ENCODE results near the gene ERV3-1. TPM values are rescaled to one million over a fixed set of nuclear protein-coding genes. Genes with fewer than 3 reads are reported as not detected.
"Not testable (repeated sequence)": the region's sequence is repeated elsewhere in the genome, so short reads cannot be mapped to it uniquely, and the experiment has no call there.

Gene ERV3-1
- total RNA-seq, 1 donor from 2014 or later: 10.6 TPM

DNA sequence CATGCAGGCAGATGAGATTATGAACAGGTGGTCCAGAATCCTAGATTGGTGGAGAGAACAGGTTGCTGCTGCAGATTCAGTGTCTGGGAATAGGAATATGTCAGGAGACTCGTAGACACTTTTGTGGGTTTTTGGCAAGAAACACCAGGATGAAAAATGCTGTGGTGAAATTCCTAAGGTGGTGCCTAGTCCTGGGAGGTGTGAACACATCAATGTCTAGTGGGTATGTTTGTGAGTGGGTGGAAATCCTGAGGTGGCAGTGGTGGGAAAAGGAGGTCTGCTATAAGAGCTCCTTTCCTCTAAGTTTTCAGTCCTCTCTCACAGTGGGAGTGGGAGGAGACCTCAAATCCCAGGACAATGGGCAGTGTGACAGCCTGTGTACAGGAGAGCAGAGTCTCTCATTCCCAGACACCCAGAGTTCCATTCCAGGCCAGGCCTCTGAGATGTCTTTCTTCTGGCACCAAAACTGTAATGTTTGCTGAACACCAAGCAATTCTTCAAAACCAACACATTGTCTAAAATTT, 5.1 kb downstream of the ERV3-1 start:
- no peak for DNase-seq (ENCODE audit: low spot score)

DNA sequence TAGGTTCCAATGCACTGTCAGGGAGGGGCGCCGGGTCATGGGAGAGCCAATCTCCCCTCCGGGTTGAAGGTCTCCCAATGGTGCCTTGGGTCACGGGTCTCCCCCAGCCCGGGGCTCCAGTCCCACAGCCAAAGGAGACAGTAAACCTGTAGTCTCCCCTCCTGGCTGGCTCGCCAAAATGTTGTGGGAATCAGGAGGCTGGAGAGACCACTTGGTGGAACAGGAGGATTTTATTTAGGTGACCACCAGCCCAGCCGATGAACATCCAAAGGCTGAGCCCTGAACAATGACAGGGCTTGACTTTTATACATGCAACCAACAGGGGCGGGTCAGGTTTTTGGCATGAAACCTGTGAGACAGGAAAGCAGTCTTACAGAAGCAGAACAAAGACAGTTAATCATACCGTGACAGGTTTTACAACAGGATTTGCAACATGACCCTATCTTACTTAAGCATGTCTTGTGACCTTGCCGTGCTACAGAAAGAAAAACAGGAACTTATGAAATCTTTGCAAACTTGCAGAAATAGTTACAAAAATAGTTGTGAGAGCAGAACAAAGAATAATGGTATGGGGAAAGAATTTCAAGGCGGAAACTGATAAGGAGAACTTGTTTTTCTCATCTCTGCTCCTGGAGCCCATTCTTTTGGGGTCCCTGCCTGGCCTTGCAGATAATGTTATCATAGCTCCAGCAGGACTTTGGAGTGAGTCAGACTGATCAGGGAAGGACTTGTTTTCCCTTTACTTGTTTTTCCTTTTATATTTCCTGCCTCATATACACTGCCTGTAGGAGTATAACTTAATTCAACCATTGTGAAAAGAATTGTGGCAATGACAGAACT, 7.1 kb downstream of the ERV3-1 start:
- peak; percentile 7 for DNase-seq (ENCODE audit: low spot score)

DNA sequence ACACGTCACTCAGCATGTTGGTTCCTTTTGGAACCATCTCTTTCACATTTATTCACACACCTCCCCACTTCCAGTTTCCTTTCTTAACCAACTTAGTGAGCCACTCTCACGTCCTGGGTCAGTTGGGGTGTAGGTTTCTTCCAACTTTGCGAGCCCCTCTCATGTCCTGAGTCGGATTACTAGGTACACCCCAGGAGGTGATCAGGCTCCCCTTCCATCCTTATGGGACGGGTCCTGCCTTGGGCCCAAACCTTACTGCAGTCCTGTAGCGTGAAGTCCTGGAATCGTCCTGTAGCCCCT, 7.7 kb downstream of the ERV3-1 start:
- no peak for DNase-seq (ENCODE audit: low spot score)

DNA sequence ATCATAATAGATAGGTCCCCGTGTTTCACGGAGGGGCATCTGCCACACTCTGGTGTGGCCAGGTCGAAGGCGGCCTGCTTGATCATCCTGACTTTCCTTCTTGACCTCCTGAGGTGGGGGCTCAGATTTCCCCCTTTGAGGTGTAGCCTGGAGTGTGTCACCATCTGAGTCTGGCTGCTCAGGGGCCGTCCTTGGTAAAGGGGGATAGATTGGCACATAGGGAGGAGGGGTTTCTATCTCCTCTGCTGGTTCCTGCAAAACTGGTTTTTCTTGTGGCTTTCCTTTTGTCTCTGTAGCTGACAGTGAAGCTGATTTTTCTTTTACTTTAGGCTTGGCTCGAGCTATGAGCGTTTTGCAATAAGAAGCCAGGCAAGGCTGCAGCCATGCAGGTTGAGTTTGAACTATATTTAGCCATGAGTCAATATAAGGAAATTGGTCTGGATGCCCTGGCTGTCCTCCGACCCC, 8.5 kb downstream of the ERV3-1 start:
- DNase-seq (ENCODE audit: low spot score): peak; percentile 23

DNA sequence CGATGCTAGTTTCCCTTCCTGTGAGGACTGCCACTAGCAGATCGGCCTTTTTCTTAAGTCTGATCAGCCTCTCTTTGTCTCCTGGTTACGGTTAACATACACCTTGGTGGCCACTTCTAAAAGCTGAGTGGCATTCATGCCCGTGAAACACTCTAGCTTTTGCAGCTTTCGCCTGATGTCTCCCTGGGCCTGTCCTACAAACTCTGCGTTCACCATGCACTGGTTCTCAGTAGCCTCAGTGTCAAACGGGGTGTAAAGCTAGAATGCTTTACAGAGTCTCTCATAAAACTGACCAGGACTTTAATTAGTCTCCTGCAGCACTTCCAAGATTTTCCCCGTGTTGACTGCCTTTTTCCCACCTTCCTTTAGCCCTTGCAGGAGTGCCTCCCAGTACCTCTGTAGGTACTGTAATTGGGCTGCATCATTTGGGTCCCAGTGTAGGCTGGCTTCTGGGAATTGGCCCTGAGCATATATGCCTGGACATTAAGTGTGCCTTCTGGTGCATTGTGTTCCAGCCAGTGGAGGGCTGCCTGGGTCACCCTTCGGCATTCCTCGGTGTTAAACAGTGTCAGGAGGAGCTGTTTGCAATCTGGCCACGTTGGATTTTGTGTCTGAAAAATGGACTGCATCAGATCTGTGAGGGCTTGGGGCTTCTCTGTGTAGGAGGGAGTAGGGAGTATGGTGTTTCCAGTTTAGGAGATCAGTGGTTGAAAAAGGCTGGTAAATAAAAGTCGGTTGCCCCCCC, 9.2 kb downstream of the ERV3-1 start:
- no peak for DNase-seq (ENCODE audit: low spot score)

DNA sequence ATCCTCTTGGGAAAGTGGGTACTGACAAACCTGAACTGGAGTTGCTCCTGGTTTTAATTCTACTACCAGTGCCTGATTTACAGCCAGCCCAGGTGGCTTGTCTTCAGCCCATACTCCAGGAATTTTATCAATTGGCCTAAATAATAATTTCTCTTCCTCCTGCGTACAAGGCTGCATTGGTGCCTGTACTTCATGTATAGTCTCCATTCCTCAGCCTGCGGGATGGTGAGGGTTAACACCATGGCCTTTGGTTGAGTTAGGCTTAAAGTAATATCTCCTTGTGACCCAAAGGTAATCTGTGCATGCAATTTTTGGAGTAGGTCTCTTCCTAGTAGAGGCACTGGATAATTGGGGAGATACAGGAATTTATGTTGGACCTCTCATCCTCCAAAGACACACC, 10.2 kb downstream of the ERV3-1 start:
- DNase-seq (ENCODE audit: low spot score): no peak

DNA sequence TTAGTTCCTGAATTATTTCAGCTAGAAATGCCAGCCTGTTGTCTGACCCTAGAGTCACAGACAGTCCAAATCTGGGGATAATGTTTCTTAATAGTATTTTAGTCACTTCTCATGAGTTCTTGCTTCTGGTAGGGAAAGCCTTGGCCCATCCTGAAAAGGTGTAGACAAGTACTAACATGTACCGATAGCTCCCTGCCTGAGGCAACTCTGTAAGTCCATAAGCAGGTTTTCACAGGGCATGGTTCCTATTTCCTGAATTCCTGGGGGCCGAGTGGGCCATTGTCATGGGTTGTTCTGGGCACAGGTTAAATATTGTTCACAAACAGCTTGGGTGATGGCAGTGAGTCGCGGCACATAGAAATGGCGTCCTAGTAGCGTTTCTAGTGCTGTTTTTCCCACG, 12.6 kb downstream of the ERV3-1 start:
- DNase-seq (ENCODE audit: low spot score): no peak

DNA sequence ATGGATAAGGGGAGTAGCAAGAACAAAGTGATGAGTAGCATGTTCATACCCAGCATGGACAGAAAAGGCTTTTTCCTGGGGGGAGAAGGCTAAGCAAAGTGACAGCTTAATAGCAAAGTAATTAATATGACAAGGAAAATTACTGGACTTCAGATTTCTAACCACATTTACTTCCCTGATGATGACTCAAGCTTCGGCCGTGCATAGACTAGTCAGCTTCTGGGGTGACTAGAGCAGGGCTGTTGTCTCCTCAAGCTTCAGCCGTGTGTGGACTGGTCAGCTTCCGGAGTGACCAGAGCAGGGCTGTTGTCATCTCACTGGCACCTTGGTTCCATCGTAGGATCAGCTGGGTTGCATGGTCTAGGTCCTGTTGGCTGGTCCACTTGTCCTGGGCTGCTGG, 13.5 kb downstream of the ERV3-1 start:
- DNase-seq (ENCODE audit: low spot score): no peak

DNA sequence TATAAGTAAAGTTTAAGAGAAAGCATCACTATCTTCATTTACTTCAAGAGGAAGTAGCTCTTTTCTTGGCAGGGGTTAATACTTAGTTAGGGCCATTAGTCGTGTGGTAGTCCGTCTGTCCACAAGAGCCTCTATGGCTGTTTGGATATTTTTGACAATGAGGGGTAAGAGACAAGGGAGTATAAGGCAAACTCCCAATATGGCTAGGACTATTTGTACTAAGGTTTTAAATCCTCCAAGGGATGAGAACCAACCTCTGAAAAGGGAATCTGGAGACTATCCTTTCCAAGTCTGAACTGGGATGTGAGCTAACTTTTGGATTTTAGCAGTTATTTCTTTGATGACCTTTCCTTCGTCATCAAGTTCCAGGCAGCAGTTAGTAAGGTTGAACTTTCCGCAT, 15.6 kb downstream of the ERV3-1 start, which contains the start of gene ZNF117:
TSS of gene ZNF117 (minus strand) at position 101 of the 400 bp plus-strand sequence.
- DNase-seq (ENCODE audit: low spot score): no peak

DNA sequence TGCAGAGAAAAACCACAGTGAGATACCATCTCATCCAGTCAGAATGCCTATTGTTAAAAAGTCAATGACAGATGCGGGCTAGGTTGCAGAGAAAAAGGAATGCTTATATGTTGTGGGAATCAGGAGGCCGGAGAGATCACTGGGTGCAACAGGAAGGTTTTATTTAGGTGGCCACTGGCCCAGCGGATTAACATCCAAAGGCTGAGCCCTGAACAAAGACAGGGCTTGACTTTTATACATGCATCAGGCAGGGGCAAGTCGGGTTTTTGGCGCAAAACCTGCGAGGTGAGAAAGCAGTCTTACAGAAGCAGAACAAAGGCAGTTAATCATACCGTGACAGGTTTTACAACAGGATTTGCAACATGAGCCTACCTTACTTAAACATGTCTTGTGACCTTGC, 16.3 kb downstream of the ERV3-1 start:
- no peak for DNase-seq (ENCODE audit: low spot score)

DNA sequence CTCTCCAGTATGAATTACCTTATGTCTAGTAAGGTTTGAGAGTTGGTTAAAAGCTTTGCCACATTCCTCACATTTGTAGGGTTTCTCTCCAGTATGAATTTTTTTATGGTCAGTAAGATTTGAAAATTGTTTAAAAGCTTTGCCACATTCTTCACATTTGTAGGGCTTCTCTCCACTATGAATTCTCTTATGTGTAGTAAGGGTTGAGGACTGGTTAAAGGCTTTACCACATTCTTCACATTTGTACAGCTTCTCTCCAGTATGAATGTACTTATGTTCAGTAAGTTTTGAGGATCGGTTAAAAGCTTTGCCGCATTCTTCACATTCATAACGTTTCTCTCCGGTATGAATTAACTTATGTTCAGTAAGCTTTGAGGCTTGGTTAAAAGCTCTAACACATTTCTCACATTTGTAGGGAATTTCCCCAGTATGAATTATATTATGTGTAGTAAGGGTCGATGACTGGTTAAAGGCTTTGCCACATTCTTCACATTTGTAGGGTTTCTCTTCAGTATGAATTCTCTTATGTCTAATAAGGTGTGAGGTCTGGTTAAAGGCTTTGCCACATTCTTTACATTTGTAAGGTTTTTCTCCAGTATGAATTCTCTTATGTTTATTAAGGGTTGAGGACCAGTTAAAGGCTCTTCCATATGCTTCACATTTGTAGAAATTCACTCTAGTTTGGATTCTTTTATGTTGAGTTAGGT, 27.8 kb downstream of the ERV3-1 start:
- DNase-seq (ENCODE audit: low spot score): no peak

DNA sequence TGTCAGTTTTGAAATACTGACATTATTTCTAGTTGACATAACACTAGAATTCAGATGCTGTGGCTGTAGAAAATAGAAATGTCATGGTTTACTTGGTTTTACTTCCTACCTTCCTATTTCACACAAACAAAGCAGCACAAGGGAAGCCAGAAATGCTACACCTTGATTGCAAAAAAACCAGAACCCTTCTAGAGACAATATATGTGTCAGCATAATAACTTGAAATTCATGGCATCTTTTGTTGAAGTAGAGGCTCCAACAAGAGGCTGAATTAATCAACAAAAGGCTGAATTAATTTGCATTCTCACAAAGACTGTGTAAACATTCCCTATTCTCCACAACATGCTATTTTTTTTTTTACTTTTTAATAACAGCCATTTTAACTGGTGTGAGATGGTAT, 40.9 kb downstream of the ERV3-1 start:
- no peak for DNase-seq (ENCODE audit: low spot score)

DNA sequence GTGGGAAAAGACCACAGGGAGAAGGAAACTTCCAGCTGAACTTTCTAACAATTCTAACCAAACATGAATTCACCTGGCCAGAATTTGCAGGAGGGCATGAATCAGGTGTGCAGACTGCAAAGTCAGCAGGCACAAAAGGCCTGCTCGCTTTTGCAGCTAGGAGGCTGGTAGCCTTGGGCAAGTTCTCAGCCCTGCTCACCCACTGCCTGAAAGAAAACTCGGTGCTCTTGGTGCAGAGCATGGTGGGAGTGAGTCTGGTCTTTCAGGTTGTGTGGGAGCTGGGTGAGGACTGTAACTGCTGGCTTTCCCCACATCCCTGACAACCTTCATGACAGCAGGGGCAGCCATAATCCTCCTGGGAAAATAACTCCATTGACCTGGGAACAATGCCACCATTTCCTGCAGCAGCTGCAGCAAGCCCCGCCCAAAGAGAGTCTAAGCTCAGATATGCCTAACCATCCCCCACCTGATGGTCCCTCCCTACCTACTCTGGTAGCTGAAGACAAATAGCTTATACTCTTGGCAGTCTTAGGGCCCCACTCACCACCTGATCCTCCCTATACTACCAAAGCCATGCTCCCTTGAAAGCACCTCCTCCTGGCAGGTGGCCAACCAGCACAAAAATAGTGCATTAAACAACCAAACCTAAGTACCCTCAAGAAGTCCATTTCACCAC, 47.3 kb downstream of the ERV3-1 start:
- no peak for DNase-seq (ENCODE audit: low spot score)

DNA sequence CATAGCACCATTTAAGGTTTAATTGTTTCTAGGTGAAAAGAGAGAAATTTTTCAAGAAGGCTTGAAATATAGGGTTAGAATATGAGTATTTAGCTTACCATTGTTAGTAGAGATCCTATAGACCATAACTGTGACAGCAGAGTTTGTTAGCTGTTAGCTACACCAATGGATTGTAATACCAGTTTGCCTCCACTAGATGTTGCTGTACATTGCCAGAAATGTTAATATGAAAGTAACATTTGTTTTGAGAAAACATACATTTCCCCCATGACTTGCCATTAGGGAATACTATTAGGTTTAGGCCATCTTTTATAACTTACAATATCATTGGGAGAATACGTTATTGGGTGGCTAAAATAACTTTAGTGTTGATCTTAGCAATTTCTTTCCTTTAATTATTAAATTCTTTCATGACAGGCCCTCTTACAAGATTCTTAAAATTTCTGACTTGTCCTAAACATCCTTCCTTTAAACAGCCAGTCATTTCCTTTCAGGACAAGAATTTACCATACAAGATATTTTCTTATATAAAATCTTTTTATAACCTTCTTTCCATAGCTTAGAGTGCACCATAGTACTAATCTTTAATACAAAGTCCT, 55.1 kb downstream of the ERV3-1 start:
- peak; percentile 50 for DNase-seq (ENCODE audit: low spot score)

DNA sequence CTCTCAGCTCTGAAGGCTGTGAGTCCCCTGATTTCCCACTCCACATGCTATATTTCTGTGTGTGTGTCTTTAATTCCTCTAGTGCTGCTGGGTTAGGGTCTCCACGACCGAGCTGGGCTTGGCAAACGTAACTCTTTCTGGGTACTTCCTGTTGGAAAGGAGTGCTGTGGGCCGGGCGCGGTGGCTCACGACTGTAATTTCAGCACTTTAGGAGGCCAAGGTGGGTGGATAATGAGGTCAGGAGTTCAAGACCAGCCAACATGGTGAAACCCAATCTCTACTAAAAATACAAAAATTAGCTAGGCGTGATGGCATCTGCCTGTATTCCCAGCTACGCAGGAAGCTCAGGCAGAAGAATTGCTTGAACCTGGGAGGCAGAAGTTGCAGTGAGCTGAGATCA, 55.8 kb downstream of the ERV3-1 start:
- not testable (repeated sequence) for DNase-seq (ENCODE audit: low spot score)

DNA sequence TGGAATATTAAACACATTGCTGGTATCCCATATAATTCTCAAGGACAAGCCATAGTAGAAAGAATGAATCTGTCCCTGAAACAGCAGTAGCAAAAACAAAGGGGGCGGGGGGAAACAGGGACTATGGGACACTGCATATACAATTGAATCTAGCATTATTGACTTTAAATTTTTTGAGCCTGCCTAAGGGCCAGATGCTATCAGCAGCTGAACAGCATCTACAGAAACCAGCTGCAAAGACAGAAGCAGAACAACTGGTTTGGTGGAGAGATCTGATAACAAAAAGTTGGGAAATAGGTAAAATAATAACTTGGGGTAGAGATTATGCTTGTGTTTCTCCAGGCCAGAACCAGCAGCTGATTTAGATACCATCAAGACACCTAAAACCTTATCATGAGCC, 57.7 kb downstream of the ERV3-1 start:
- DNase-seq (ENCODE audit: low spot score): peak; percentile 13

DNA sequence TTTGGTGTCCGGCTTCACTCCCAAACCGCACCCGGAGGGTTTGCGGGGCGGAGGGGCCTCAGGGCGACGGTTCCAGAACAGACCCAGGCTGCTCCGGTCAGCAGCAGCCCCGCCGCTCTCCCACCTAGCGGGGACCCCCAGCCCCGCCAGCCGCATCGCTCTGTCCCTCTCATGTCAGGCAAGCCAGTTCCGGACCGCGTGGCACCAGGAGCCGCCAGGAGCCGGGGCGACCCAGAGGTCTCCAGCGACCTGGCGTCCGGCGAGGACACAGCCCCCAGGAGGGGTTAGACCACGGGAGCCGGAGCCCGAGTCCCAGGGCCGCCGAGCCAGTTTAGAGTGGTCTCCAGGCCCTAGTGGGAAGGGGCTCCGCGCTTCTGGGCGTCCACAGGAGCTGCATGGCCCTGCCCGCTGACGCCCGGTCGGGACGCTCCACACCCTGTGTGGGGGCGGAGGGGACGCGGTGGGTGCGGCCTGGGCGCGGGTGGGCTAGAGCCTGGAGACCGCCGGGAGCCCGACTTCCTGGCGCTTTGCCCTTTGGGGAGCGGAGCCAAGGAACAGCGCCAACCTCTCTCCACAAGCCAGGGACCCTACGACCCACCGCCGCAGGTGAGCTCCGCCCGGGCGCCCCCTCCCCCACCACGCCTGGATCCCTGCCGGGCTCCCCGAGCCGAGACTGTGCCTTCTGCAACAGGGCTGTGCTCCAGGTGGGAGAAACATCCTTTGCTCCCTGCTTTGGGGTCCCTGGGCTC, 59.1 kb downstream of the ERV3-1 start:
- DNase-seq (ENCODE audit: low spot score): no peak

DNA sequence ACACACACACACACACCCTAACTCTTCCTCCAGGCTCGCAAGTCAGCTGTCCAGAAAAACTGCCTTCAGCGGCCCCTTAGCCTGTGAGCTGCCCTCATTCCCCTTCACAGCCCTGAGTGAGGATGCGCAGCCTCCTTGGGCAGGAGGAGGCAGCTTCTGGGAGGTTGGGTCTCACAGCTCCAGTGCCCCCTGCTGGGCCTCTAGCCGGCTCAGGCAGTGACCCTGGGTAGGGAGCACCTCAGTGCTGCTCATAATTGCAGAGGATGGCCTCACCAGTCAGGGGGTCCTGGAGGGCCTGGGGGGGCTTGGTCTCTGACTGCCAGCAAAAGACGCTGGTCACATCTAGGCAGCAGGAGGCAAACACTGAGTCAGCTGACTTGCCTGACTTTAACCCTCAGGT, 59.7 kb downstream of the ERV3-1 start:
- DNase-seq (ENCODE audit: low spot score): no peak

DNA sequence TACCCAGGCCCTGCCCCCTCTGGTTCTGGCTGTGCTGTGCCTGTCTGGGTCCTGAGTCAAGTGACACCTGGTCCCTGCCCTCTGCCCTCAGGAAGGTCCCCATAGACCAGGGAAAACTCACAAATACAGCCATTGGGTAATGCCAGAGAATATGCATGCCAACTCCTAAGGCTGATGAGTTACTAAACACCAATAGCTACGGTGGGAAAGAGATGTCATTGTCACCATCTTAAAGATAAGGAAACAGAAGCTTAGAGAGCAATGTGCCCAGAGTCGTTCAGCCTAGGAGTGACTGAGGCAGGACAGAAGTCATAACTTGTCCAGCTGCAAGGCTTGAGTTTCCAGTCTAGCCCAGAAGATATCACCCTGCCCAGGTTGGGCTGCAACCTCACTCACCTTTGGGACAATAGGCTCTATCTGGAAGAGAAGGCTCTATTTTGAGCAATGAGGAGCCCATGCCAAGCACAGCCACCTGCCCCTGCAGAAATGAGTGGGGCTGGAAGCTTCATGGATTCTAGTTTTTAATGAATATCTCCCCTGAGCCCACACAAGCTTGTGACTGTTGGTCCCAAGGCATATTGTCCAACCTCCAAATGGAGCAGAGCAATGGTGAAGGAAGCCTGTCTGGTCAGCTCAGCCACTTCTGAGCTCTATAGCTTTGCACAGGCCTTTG, 60.8 kb downstream of the ERV3-1 start:
- no peak for DNase-seq (ENCODE audit: low spot score)

Data from umbilical cord (tissue), 2 donors.